Measurements from ENCODE around the gene SPATS2L.

- no peak for TF ChIP-seq CTCF (IDR thresholded peaks at IDR 0.05; ENCODE audit: low read depth, low read length)
- TF ChIP-seq POLR2A (IDR thresholded peaks at IDR 0.05; ENCODE audit: extremely low read depth, insufficient read length), result no peak
- no peak for TF ChIP-seq MAX (IDR thresholded peaks at IDR 0.05; ENCODE audit: low read depth, low read length)
Observed at GRCh38 chr2:200270732-200271131, 35.8 kb upstream of the SPATS2L start.
